Measurements from ENCODE around the gene SBF2.

Gene SBF2

GRCh38 chr11:10289765-10290380 lies 4.1 kb downstream of the SBF2 start:
- Histone ChIP-seq H4K20me1 (ENCODE audit: insufficient read depth, low read length) (no peaks in the 10 kb centered on the region), H3K4me2 (ENCODE audit: low read length) (no peak overlapping the region), H3K4me3 (ENCODE audit: low read length) (no peak overlapping the region), H3K79me2 (ENCODE audit: low read length) (no peaks in the 10 kb centered on the region), H3K27me3 (ENCODE audit: low read depth, low read length) (peaks cover 52% of the 10 kb centered on the region), H3K9ac (ENCODE audit: low read length) (no peak overlapping the region), H3K27ac (ENCODE audit: low read length) (no peak overlapping the region), H3K9me3 (ENCODE audit: insufficient read depth, low read length) (no peaks in the 10 kb centered on the region), H3K36me3 (replicated peaks; ENCODE audit: low read depth, low read length) (no peaks in the 10 kb centered on the region), H2AFZ (ENCODE audit: low read depth, low read length) (no peak overlapping the region), H3K4me1 (ENCODE audit: low read length) (peaks cover 11% of the 10 kb centered on the region)
- TF ChIP-seq EZH2phosphoT487 (IDR thresholded peaks at IDR 0.05; ENCODE audit: low read depth) (no peak), CTCF (IDR thresholded peaks at IDR 0.05; ENCODE audit: low read depth, low read length) (no peak)

GRCh38 chr11:10288881-10289764 lies 4.9 kb downstream of the SBF2 start:
- H3K27me3 ChIP-seq (ENCODE audit: low read depth, low read length) = peaks cover 45% of the 10 kb centered on the region
- H2AFZ ChIP-seq (ENCODE audit: low read depth, low read length) = no peak overlapping the region
- H3K9me3 ChIP-seq (ENCODE audit: insufficient read depth, low read length) = no peaks in the 10 kb centered on the region
- H3K27ac ChIP-seq (ENCODE audit: low read length) = no peak overlapping the region
- no peak overlapping the region for H3K4me3 ChIP-seq (ENCODE audit: low read length)
- no peaks in the 10 kb centered on the region for H3K36me3 ChIP-seq (replicated peaks; ENCODE audit: low read depth, low read length)
- TF ChIP-seq EZH2phosphoT487 (IDR thresholded peaks at IDR 0.05; ENCODE audit: low read depth) (no peak), CTCF (IDR thresholded peaks at IDR 0.05; ENCODE audit: low read depth, low read length) (no peak)
- peaks cover 6% of the 10 kb centered on the region; the same call in 1 of the 2 replicates for H3K4me1 ChIP-seq (ENCODE audit: low read length)
- H3K79me2 ChIP-seq (ENCODE audit: low read length) = no peaks in the 10 kb centered on the region
- no peak overlapping the region for H3K4me2 ChIP-seq (ENCODE audit: low read length)
- H4K20me1 ChIP-seq (ENCODE audit: insufficient read depth, low read length) = no peaks in the 10 kb centered on the region
- H3K9ac ChIP-seq (ENCODE audit: low read length) = no peak overlapping the region

- Histone ChIP-seq H2AFZ (ENCODE audit: low read depth, low read length) (no peak overlapping the region), H3K79me2 (ENCODE audit: low read length) (no peaks in the 10 kb centered on the region), H3K27ac (ENCODE audit: low read length) (no peak overlapping the region), H4K20me1 (ENCODE audit: insufficient read depth, low read length) (no peaks in the 10 kb centered on the region), H3K4me1 (ENCODE audit: low read length) (peaks cover 2% of the 10 kb centered on the region; the same call in 1 of the 2 replicates), H3K36me3 (replicated peaks; ENCODE audit: low read depth, low read length) (no peaks in the 10 kb centered on the region), H3K4me2 (ENCODE audit: low read length) (no peak overlapping the region), H3K4me3 (ENCODE audit: low read length) (no peak overlapping the region), H3K9ac (ENCODE audit: low read length) (no peak overlapping the region), H3K9me3 (ENCODE audit: insufficient read depth, low read length) (no peaks in the 10 kb centered on the region), H3K27me3 (ENCODE audit: low read depth, low read length) (peaks cover 46% of the 10 kb centered on the region)
- TF ChIP-seq EZH2phosphoT487 (IDR thresholded peaks at IDR 0.05; ENCODE audit: low read depth) (no peak), CTCF (IDR thresholded peaks at IDR 0.05; ENCODE audit: low read depth, low read length) (no peak)
These were observed 6.0 kb downstream of the SBF2 start for GRCh38 chr11:10287766-10288715.
